PC-9 (cell line): ENCODE data around the gene C3orf52. TPM values are rescaled to one million over a fixed set of nuclear protein-coding genes. Genes with fewer than 3 reads are reported as not detected.

Source experiments
- BruUV-seq: library from RNA; stranded (reverse); fragments of 400-500 nt; replicated peaks from 2 replicates; lab custom pipeline; 2021; lab: Mats Ljungman, UMichigan
- CTCF ChIA-PET: fragments of 300-600 bp; sonication (Branson Sonifier 250); formaldehyde crosslinking; loops from one replicate; lab custom pipeline; 2022; ENCODE audit warnings: antibody characterized with exemption; lab: Charles Lee
- POLR2A ChIA-PET: fragments of 300-600 bp; sonication (Branson Sonifier 250); formaldehyde crosslinking; loops from one replicate; lab custom pipeline; 2022; ENCODE audit warnings: antibody characterized with exemption; ENCODE audit not compliant: unreplicated experiment; lab: Charles Lee
- DNase-seq, 2 experiments: peaks; one replicate each; pipeline versions ENCODE4 v3.0.0 to v3.0.0-alpha.2; 2015 to 2022; ENCODE audit warnings: mixed read lengths in 1 of 2
- H2AFZ ChIP-seq: fragments of 200-600 bp; sonication (generic); 2 replicates; pipeline ENCODE4 v1.8.1; 2017; ENCODE audit warnings: antibody characterized with exemption
- H3F3A ChIP-seq: fragments of 200-600 bp; sonication (generic); 2 replicates; pipeline ENCODE4 v1.8.1; 2017; ENCODE audit warnings: antibody characterized with exemption, mild to moderate bottlenecking, low read depth; ENCODE audit not compliant: insufficient read depth
- H3K27ac ChIP-seq: fragments of 200-600 bp; sonication (generic); 2 replicates; pipeline ENCODE4 v1.6.1; 2016; ENCODE audit warnings: mixed run types
- H3K27me3 ChIP-seq: fragments of 200-600 bp; sonication (generic); 2 replicates; pipeline ENCODE4 v1.6.1; 2016; ENCODE audit warnings: low read depth, mixed run types; ENCODE audit not compliant: insufficient read depth
- H3K36me3 ChIP-seq: fragments of 200-600 bp; sonication (generic); 2 replicates; pipeline ENCODE4 v1.6.1; 2016; ENCODE audit warnings: low read depth, mixed run types
- H3K4me1 ChIP-seq: fragments of 200-600 bp; sonication (generic); replicated peaks from 2 replicates; pipeline ENCODE4 v1.6.1; 2016; ENCODE audit warnings: mixed run types; ENCODE audit not compliant: insufficient read depth
- H3K4me2 ChIP-seq: fragments of 200-600 bp; sonication (generic); 2 replicates; pipeline ENCODE4 v1.6.1; 2017; ENCODE audit warnings: mixed run types
- H3K4me3 ChIP-seq: fragments of 200-600 bp; sonication (generic); 2 replicates; pipeline ENCODE4 v1.6.1; 2016; ENCODE audit warnings: mixed run types
- H3K79me2 ChIP-seq: fragments of 200-600 bp; sonication (generic); 2 replicates; pipeline ENCODE4 v1.6.1; 2017; ENCODE audit warnings: low read depth, mixed run types
- H3K9me2 ChIP-seq: fragments of 200-600 bp; sonication (generic); 2 replicates; pipeline ENCODE4 v1.8.1; 2017; ENCODE audit warnings: mild to moderate bottlenecking; ENCODE audit not compliant: insufficient read depth
- H3K9me3 ChIP-seq: fragments of 200-600 bp; sonication (generic); 2 replicates; pipeline ENCODE4 v1.8.1; 2016; ENCODE audit warnings: low read depth; ENCODE audit not compliant: insufficient read depth
- H4K20me1 ChIP-seq: fragments of 200-600 bp; sonication (generic); 2 replicates; pipeline ENCODE4 v1.8.1; 2017; ENCODE audit not compliant: insufficient read depth
- CTCF ChIP-seq: fragments of 200-600 bp; sonication (generic); conservative IDR thresholded peaks from 2 replicates; pipeline ENCODE4 v1.6.1; 2017; ENCODE audit warnings: mixed run types, antibody characterized with exemption, mild to moderate bottlenecking, moderate library complexity
- EZH2 ChIP-seq: fragments of 200-600 bp; sonication (generic); IDR thresholded peaks from 2 replicates; pipeline ENCODE4 v1.8.0; 2017; ENCODE audit warnings: antibody characterized with exemption, low read depth
- intact Hi-C: fragments of 100-400 bp; cut with micrococcal nuclease; formaldehyde crosslinking; loops from one replicate; pipeline ENCODE4 v1.10.0; 2022; ENCODE audit not compliant: unreplicated experiment
- total RNA-seq: library from RNA; stranded (reverse); gene quantifications from 2 replicates; pipeline ENCODE4 v1.2.3, GENCODE V29; 2021

The C3orf52 gene
- total RNA-seq, 1 experiment from 2014 or later = 7.5 TPM

- Histone ChIP-seq H3K27ac (no peak overlapping the region), H3K4me1 (peaks cover 33% of the 10 kb centered on the region), H3K4me3 (no peak overlapping the region), H3K9me3 (no peaks in the 10 kb centered on the region), H2AFZ (no peak overlapping the region), H3F3A (peaks cover 15% of the 10 kb centered on the region), H3K36me3 (no peaks in the 10 kb centered on the region), H3K9me2 (no peaks in the 10 kb centered on the region), H3K79me2 (no peaks in the 10 kb centered on the region), H3K27me3 (no peaks in the 10 kb centered on the region), H3K4me2 (no peak overlapping the region), H4K20me1 (no peaks in the 10 kb centered on the region)
- TF ChIP-seq CTCF (no peak), EZH2 (no peak)
- POLR2A ChIA-PET = no interaction called here
- intact Hi-C loops = no loop called here
- no TSS peak for BruUV-seq
- CTCF ChIA-PET = no interaction called here
- DNase-seq = no peak
These were observed 38.9 kb downstream of the C3orf52 start for GRCh38 chr3:112124907-112125607.

GRCh38 chr3:112126511-112126911 is 40.3 kb downstream of the C3orf52 start:
- Histone ChIP-seq H4K20me1 (no peaks in the 10 kb centered on the region), H3K4me2 (no peak overlapping the region; the same call in 1 of the 2 replicates), H3K27ac (no peak overlapping the region), H3F3A (peaks cover 15% of the 10 kb centered on the region), H3K27me3 (no peaks in the 10 kb centered on the region), H3K4me1 (peaks cover 36% of the 10 kb centered on the region), H3K4me3 (no peak overlapping the region), H3K79me2 (no peaks in the 10 kb centered on the region), H3K9me2 (no peaks in the 10 kb centered on the region), H3K9me3 (no peaks in the 10 kb centered on the region), H2AFZ (no peak overlapping the region), H3K36me3 (no peaks in the 10 kb centered on the region)
- no TSS peak for BruUV-seq
- DNase-seq = peak; percentile 10 to 68
- intact Hi-C loops = no loop called here
- CTCF ChIA-PET = interaction anchor here (0.7 to 1.4 kb wide), 2 partner anchors 11 to 15 kb away, joined by 3 to 4 read pairs; no protein-coding TSS in a partner anchor
- no peak for TF ChIP-seq CTCF
- TF ChIP-seq EZH2 = no peak
- POLR2A ChIA-PET = no interaction called here

GRCh38 chr3:112127522-112128494 is 41.6 kb downstream of the C3orf52 start:
- no peak for DNase-seq
- POLR2A ChIA-PET = no interaction called here
- H3K4me3 ChIP-seq = no peak overlapping the region
- H2AFZ ChIP-seq = no peak overlapping the region
- H4K20me1 ChIP-seq = no peaks in the 10 kb centered on the region
- H3K4me2 ChIP-seq = peak overlapping the region; percentile 44; the same call in 1 of the 2 replicates
- H3K27me3 ChIP-seq = no peaks in the 10 kb centered on the region
- H3K79me2 ChIP-seq = no peaks in the 10 kb centered on the region
- peaks cover 15% of the 10 kb centered on the region for H3F3A ChIP-seq
- H3K36me3 ChIP-seq = no peaks in the 10 kb centered on the region
- BruUV-seq = no TSS peak
- CTCF ChIA-PET = interaction anchor here (1.4 kb wide), 1 partner anchor 16 kb away, joined by 3 read pairs; no protein-coding TSS in a partner anchor
- H3K4me1 ChIP-seq = peaks cover 36% of the 10 kb centered on the region
- H3K9me3 ChIP-seq = no peaks in the 10 kb centered on the region
- peak overlapping the region; percentile 23 for H3K27ac ChIP-seq
- TF ChIP-seq EZH2 (no peak), CTCF (no peak)
- no peaks in the 10 kb centered on the region for H3K9me2 ChIP-seq
- intact Hi-C loops = no loop called here
